CD14-positive monocyte (primary cell): ENCODE data around the gene SYPL1. TPM values are rescaled to one million over a fixed set of nuclear protein-coding genes. Genes with fewer than 3 reads are reported as not detected.

Experiments used
- DNase-seq, 3 donors: peaks; one replicate each; pipeline ENCODE4 v3.0.0-alpha.2; 2011 to 2022
- H2AFZ ChIP-seq: 2 replicates; pipeline ENCODE4 v1.6.0; 2012; ENCODE audit warnings: mild to moderate bottlenecking, low read depth, low read length, inconsistent platforms; ENCODE audit not compliant: insufficient read depth, poor library complexity, severe bottlenecking
- H3K27ac ChIP-seq, 2 donors: 1 replicate in 1 of 2; 2 replicates in 1 of 2; pipeline ENCODE4 v1.5.1; 2012 to 2013; ENCODE audit warnings: low read length in 2 of 2, control low read depth in 1 of 2, inconsistent platforms in 1 of 2, low read depth in 1 of 2, mild to moderate bottlenecking in 1 of 2
- H3K27me3 ChIP-seq, 2 donors: one replicate each; pipeline versions ENCODE4 v1.6.0 to v1.6.1; 2011 to 2013; ENCODE audit warnings: low read length in 2 of 2; ENCODE audit not compliant: control insufficient read depth in 2 of 2, insufficient read depth in 2 of 2
- H3K36me3 ChIP-seq, 2 donors: replicated peaks in 1 of 2; 1 replicate in 1 of 2; 2 replicates in 1 of 2; pipeline versions ENCODE4 v1.5.1 to v1.6.1; 2012 to 2013; ENCODE audit warnings: low read length in 2 of 2, control low read depth in 1 of 2, inconsistent platforms in 1 of 2, mild to moderate bottlenecking in 1 of 2; ENCODE audit not compliant: insufficient read depth in 2 of 2, control insufficient read depth in 1 of 2
- H3K4me1 ChIP-seq, 2 donors: 1 replicate in 1 of 2; 2 replicates in 1 of 2; pipeline versions ENCODE4 v1.5.1 to v1.6.1; 2012 to 2013; ENCODE audit warnings: low read length in 2 of 2, control low read depth in 1 of 2, inconsistent platforms in 1 of 2, mild to moderate bottlenecking in 1 of 2, moderate library complexity in 1 of 2; ENCODE audit not compliant: insufficient read depth in 2 of 2, control insufficient read depth in 1 of 2
- H3K4me2 ChIP-seq: replicated peaks from 2 replicates; pipeline ENCODE3; 2012; ENCODE audit warnings: low read length, moderate library complexity, mild to moderate bottlenecking; ENCODE audit not compliant: poor library complexity, severe bottlenecking; ENCODE audit errors: extremely low read depth
- H3K4me3 ChIP-seq, 3 experiments: fragments of 200-600 bp in 1 of 3; sonication (generic) in 1 of 3; replicated peaks in 1 of 3; 1 replicate in 2 of 3; 2 replicates in 1 of 3; pipeline ENCODE4 v1.5.1; 2011 to 2013; ENCODE audit warnings: low read length in 3 of 3, mild to moderate bottlenecking in 3 of 3, control low read depth in 2 of 3, low read depth in 2 of 3, inconsistent platforms in 1 of 3, moderate library complexity in 1 of 3
- H3K79me2 ChIP-seq: 2 replicates; pipeline ENCODE4 v1.6.0; 2012; ENCODE audit warnings: mild to moderate bottlenecking, control low read depth, inconsistent platforms, low read length, moderate library complexity; ENCODE audit not compliant: insufficient read depth
- H3K9ac ChIP-seq: 2 replicates; pipeline ENCODE4 v1.6.0; 2017; ENCODE audit warnings: low read length, mild to moderate bottlenecking; ENCODE audit not compliant: insufficient read depth, poor library complexity, severe bottlenecking
- H3K9me3 ChIP-seq, 2 donors: replicated peaks in 1 of 2; 1 replicate in 1 of 2; 2 replicates in 1 of 2; pipeline versions ENCODE4 v1.5.1 to v1.6.1; 2012 to 2013; ENCODE audit warnings: low read length in 2 of 2, control low read depth in 1 of 2; ENCODE audit not compliant: control insufficient read depth in 1 of 2, insufficient read depth in 1 of 2
- H4K20me1 ChIP-seq: 2 replicates; pipeline ENCODE4 v1.6.0; 2012; ENCODE audit warnings: mild to moderate bottlenecking, low read length, control low read depth, moderate library complexity; ENCODE audit not compliant: insufficient read depth
- H3K27ac Mint-ChIP-seq, 7 donors: one replicate each; pipeline ENCODE4 v1.8.0; 2020; ENCODE audit warnings: mild to moderate bottlenecking in 7 of 7, mixed read lengths in 7 of 7, moderate library complexity in 6 of 7, inconsistent platforms in 2 of 7
- H3K27me3 Mint-ChIP-seq, 3 donors: one replicate each; pipeline ENCODE4 v1.8.0; 2021 to 2022; ENCODE audit warnings: low read depth in 3 of 3, mild to moderate bottlenecking in 3 of 3, mixed read lengths in 3 of 3, moderate library complexity in 3 of 3, inconsistent platforms in 1 of 3
- H3K36me3 Mint-ChIP-seq, 2 donors: one replicate each; pipeline ENCODE4 v1.8.0; 2020; ENCODE audit warnings: mixed read lengths in 2 of 2, inconsistent platforms in 1 of 2, mild to moderate bottlenecking in 1 of 2
- H3K4me1 Mint-ChIP-seq: one replicate; pipeline ENCODE4 v1.8.0; 2020; ENCODE audit warnings: mild to moderate bottlenecking, mixed read lengths
- H3K4me3 Mint-ChIP-seq, 2 donors: one replicate each; pipeline ENCODE4 v1.8.0; 2020; ENCODE audit warnings: mild to moderate bottlenecking in 2 of 2, mixed read lengths in 2 of 2, moderate library complexity in 1 of 2
- H3K9me3 Mint-ChIP-seq, 7 donors: one replicate each; pipeline ENCODE4 v1.8.0; 2020 to 2022; ENCODE audit warnings: mixed read lengths in 7 of 7, mild to moderate bottlenecking in 6 of 7, moderate library complexity in 6 of 7, inconsistent platforms in 2 of 7
- WGBS: methylation state at CpG from one replicate; pipeline ENCODE4 v1.1.5; 2013; ENCODE audit warnings: missing lambda C conversion rate; ENCODE audit not compliant: insufficient coverage; 5-methylcytosine and 5-hydroxymethylcytosine counted together
- intact Hi-C, 2 donors: fragments of 100-400 bp; cut with micrococcal nuclease; formaldehyde crosslinking; loops; one replicate each; pipeline versions ENCODE4 v1.15.0 to v1.15.1; 2023
- polyA plus RNA-seq, 3 donors: library from polyadenylated mRNA; depleted of rRNA in 1 of 3; unstranded in 2 of 3; stranded (reverse) in 1 of 3; fragments of 300-500 nt in 2 of 3; fragments of >200 nt in 1 of 3; fragmentation: Illumina TruSeq in 2 of 3; gene quantifications; 1 replicate in 2 of 3; 2 replicates in 1 of 3; pipeline ENCODE4 v1.2.3, GENCODE V29; 2012 to 2021
- TF ChIP-seq, protein P1 (sequence below): fragments of 200-600 bp; IDR thresholded peaks from one replicate; pipeline ENCODE4 v1.8.0; 2022; ENCODE audit warnings: antibody characterized with exemption, mild to moderate bottlenecking

Gene SYPL1
- polyA plus RNA-seq, 3 donors, result 22.3 to 82.1 (median 64.7) TPM

DNA sequence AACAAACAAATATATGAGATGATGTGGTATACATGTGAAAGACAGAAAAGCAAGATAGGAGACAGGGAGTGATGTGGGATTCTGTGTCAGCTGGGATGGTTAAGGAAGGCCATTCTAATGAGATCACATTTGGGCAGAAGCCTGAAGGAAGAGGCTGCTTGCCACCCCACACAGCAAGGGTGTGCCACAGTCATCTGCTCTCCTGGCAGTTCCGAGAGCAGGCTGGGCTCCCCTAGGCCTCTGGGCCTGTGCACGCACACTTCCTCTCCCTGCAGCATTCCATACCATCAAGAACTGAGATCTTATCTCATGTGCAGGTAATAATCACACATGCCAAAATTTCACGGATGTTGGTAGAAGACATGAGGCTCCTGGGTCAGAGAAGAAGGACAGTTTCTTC, 43.1 kb downstream of the SYPL1 start:
- Histone ChIP-seq H3K4me1 (peaks cover 16 to 24% of the 10 kb centered on the region in 2 donors), H3K27me3 (no peaks in the 10 kb centered on the region), H4K20me1 (no peaks in the 10 kb centered on the region), H3K9ac (no peak overlapping the region), H3K4me2 (no peak overlapping the region), H3K36me3 (no peaks in the 10 kb centered on the region), H3K79me2 (no peaks in the 10 kb centered on the region), H3K4me3 (no peak overlapping the region), H2AFZ (no peak overlapping the region), H3K9me3 (no peaks in the 10 kb centered on the region), H3K27ac (no peak overlapping the region)
- no peaks in the 10 kb centered on the region for H3K9me3 Mint-ChIP-seq
- no peak for DNase-seq
- no peak overlapping the region for H3K27ac Mint-ChIP-seq
- H3K36me3 Mint-ChIP-seq, result no peaks in the 10 kb centered on the region
- 65% methylated on average over 2 of the region's 3 CpGs for WGBS
- peaks cover 36% of the 10 kb centered on the region for H3K4me1 Mint-ChIP-seq
- TF ChIP-seq, protein P1, sequence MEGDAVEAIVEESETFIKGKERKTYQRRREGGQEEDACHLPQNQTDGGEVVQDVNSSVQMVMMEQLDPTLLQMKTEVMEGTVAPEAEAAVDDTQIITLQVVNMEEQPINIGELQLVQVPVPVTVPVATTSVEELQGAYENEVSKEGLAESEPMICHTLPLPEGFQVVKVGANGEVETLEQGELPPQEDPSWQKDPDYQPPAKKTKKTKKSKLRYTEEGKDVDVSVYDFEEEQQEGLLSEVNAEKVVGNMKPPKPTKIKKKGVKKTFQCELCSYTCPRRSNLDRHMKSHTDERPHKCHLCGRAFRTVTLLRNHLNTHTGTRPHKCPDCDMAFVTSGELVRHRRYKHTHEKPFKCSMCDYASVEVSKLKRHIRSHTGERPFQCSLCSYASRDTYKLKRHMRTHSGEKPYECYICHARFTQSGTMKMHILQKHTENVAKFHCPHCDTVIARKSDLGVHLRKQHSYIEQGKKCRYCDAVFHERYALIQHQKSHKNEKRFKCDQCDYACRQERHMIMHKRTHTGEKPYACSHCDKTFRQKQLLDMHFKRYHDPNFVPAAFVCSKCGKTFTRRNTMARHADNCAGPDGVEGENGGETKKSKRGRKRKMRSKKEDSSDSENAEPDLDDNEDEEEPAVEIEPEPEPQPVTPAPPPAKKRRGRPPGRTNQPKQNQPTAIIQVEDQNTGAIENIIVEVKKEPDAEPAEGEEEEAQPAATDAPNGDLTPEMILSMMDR, result no peak
- H3K4me3 Mint-ChIP-seq, result no peak overlapping the region
- intact Hi-C loops, result no loop called here
- H3K27me3 Mint-ChIP-seq, result peaks cover 0 to 3% (median 0%) of the 10 kb centered on the region in 3 donors

DNA sequence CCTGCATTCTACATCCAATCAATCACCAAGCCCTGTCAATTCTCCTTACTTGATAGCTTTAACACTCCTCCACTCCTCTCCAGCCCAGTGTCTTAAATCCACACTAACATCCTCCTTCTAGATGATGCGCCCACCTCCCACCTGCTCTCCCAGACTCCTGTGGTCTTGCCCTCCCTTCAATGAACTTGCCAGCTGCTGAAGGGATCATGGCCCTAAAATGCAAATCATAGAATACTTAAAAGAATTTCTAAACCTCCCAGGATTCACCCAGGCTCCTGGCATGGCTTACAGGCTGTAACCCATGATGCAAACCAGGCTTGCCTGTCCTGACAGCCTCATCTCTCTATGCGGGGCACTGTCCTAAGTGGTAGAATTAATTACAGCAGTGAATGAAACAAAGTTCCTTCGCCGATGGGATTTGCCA, 43.6 kb downstream of the SYPL1 start:
- Mint-ChIP-seq H3K27ac (no peak overlapping the region), H3K9me3 (no peaks in the 10 kb centered on the region), H3K27me3 (peaks cover 0 to 3% (median 0%) of the 10 kb centered on the region in 3 donors), H3K36me3 (no peaks in the 10 kb centered on the region), H3K4me1 (peaks cover 36% of the 10 kb centered on the region), H3K4me3 (no peak overlapping the region)
- Histone ChIP-seq H4K20me1 (no peaks in the 10 kb centered on the region), H3K4me1 (peaks cover 16 to 24% of the 10 kb centered on the region in 2 donors), H3K9me3 (no peaks in the 10 kb centered on the region), H2AFZ (no peak overlapping the region), H3K79me2 (no peaks in the 10 kb centered on the region), H3K27ac (no peak overlapping the region), H3K4me2 (no peak overlapping the region), H3K36me3 (no peaks in the 10 kb centered on the region), H3K4me3 (no peak overlapping the region), H3K9ac (no peak overlapping the region), H3K27me3 (no peaks in the 10 kb centered on the region)
- DNase-seq, result no peak
- TF ChIP-seq, protein P1, result no peak
- no CpG with 5 or more reads among the region's 4 CpGs for WGBS
- intact Hi-C loops, result no loop called here
